Gastroesophageal sphincter (tissue), 4 donors: Measurements from ENCODE around the gene AREG. TPM values are rescaled to one million over a fixed set of nuclear protein-coding genes. Genes with fewer than 3 reads are reported as not detected.

Experiments
- ATAC-seq: fragments of 150-250 bp; one replicate; pipeline ENCODE4 v1.9.1; 2016; ENCODE audit warnings: mild to moderate bottlenecking, moderate library complexity
- H3K27ac ChIP-seq, 4 donors: fragments of 200-600 bp; sonication (generic) in 3 of 4; 1 replicate in 3 of 4; 2 replicates in 1 of 4; pipeline ENCODE4 v1.5.1; 2016 to 2019
- H3K27me3 ChIP-seq: fragments of 200-600 bp; sonication (generic); one replicate; pipeline ENCODE4 v1.5.1; 2019
- H3K36me3 ChIP-seq, 2 donors: fragments of 200-600 bp; sonication (generic); one replicate each; pipeline ENCODE4 v1.5.1; 2019; ENCODE audit warnings: control low read depth in 1 of 2
- H3K4me1 ChIP-seq, 3 donors: fragments of 200-600 bp; sonication (generic); 1 replicate in 2 of 3; 2 replicates in 1 of 3; pipeline ENCODE4 v1.5.1; 2016 to 2019; ENCODE audit warnings: control low read depth in 2 of 3
- H3K4me3 ChIP-seq, 2 donors: fragments of 200-600 bp; sonication (generic); one replicate each; pipeline ENCODE4 v1.5.1; 2019; ENCODE audit warnings: mild to moderate bottlenecking in 1 of 2, moderate library complexity in 1 of 2
- H3K9me3 ChIP-seq, 3 donors: fragments of 200-600 bp; sonication (generic); one replicate each; pipeline ENCODE4 v1.5.1; 2017 to 2019; ENCODE audit warnings: control low read depth in 2 of 3
- EP300 ChIP-seq: sonication (generic); formaldehyde crosslinking; IDR thresholded peaks from one replicate; pipeline ENCODE4 v1.6.1; 2017; ENCODE audit warnings: antibody characterized with exemption, mild to moderate bottlenecking
- POLR2A ChIP-seq, 2 donors: fragments of 450-650 bp; IDR thresholded peaks; one replicate each; pipeline ENCODE4 v1.6.1; 2017; ENCODE audit warnings: antibody characterized with exemption in 2 of 2, mild to moderate bottlenecking in 2 of 2, moderate library complexity in 1 of 2
- POLR2AphosphoS5 ChIP-seq: sonication (generic); formaldehyde crosslinking; IDR thresholded peaks from one replicate; pipeline ENCODE4 v1.6.1; 2017; ENCODE audit warnings: antibody characterized with exemption
- WGBS, 2 donors: methylation state at CpG; one replicate each; pipeline ENCODE4 v1.1.5; 2018; ENCODE audit warnings: low coverage in 1 of 2; 5-methylcytosine and 5-hydroxymethylcytosine counted together
- total RNA-seq, 4 donors: library from RNA; depleted of rRNA; stranded (reverse); fragments of >200 nt; gene quantifications; one replicate each; pipeline ENCODE4 v1.1.0, GENCODE V29; 2016
- TF ChIP-seq, protein P1 (sequence below), 4 experiments: fragments of 200-600 bp in 2 of 4; fragments of 450-650 bp in 2 of 4; sonication (generic) in 1 of 4; IDR thresholded peaks; one replicate each; pipeline ENCODE4 v1.5.1; 2017 to 2019; ENCODE audit warnings: antibody characterized with exemption in 4 of 4, mild to moderate bottlenecking in 2 of 4, moderate library complexity in 2 of 4

The AREG gene
- total RNA-seq, 4 donors from 2014 or later = 2.2 to 7.3 (median 3.4) TPM

DNA sequence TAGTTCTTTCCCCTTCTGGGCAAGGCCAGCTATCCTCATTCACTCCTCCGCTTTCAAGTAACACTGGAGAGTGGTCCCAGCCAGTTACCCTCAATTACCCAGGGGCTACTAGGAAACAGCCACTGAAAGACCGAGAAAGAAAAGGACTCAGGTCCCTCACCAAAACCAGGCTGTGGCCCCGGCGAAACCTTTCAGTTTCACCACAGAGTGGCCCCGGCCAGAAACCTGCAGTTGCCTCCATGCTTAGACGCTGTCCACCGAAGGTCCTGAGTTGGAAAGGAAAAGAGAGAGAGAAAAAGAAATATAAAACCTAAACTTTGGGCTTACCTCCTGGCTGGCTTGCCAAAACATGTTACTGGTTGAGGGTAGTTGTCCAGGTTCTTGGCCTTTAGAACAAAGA is 5.0 kb upstream of the AREG start:
- no peak for ATAC-seq
- WGBS, 2 donors = 90 to 93% methylated on average over 2 to 6 of the region's 7 CpGs

DNA sequence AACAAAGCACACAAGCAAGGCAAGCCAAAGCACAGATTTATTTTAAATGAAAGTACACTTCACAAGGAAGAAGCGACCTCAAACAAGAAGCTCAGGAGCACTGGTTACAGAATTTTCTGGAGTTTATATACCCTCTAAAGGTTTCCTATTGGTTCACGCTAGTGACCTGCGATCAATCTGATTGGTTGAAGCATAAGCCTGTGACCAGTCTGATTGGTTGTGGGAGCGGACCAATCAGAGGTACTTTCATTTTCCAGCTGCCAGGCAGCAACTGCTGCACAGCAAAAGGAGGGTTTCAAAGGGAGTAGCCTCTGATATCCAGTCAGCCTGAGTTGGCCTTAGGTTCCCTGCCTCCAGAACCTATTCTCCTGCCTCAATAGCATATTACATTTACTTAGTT is 4.6 kb upstream of the AREG start:
- no peaks in the 10 kb centered on the region for H3K36me3 ChIP-seq
- H3K9me3 ChIP-seq = no peaks in the 10 kb centered on the region
- no peaks in the 10 kb centered on the region for H3K27me3 ChIP-seq
- H3K4me3 ChIP-seq = no peak overlapping the region
- no peak overlapping the region for H3K27ac ChIP-seq
- no peak for ATAC-seq
- TF ChIP-seq POLR2AphosphoS5 (no peak), EP300 (no peak), POLR2A (IDR thresholded peaks at IDR 0.05) (no peak)
- TF ChIP-seq, protein P1, sequence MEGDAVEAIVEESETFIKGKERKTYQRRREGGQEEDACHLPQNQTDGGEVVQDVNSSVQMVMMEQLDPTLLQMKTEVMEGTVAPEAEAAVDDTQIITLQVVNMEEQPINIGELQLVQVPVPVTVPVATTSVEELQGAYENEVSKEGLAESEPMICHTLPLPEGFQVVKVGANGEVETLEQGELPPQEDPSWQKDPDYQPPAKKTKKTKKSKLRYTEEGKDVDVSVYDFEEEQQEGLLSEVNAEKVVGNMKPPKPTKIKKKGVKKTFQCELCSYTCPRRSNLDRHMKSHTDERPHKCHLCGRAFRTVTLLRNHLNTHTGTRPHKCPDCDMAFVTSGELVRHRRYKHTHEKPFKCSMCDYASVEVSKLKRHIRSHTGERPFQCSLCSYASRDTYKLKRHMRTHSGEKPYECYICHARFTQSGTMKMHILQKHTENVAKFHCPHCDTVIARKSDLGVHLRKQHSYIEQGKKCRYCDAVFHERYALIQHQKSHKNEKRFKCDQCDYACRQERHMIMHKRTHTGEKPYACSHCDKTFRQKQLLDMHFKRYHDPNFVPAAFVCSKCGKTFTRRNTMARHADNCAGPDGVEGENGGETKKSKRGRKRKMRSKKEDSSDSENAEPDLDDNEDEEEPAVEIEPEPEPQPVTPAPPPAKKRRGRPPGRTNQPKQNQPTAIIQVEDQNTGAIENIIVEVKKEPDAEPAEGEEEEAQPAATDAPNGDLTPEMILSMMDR (IDR thresholded peaks at IDR 0.05) = no peak
- H3K4me1 ChIP-seq = no peaks in the 10 kb centered on the region
- 96% methylated on average over 4 of the region's 4 CpGs; no CpG with 5 or more reads in 1 of the 2 donors for WGBS, 2 donors

More for the DNA sequence above, 5.0 kb upstream of the AREG start:
- Histone ChIP-seq H3K27ac (no peak overlapping the region), H3K4me1 (no peaks in the 10 kb centered on the region), H3K27me3 (no peaks in the 10 kb centered on the region), H3K9me3 (no peaks in the 10 kb centered on the region), H3K4me3 (no peak overlapping the region), H3K36me3 (no peaks in the 10 kb centered on the region)
- TF ChIP-seq POLR2AphosphoS5 = no peak
- TF ChIP-seq EP300 = no peak
- TF ChIP-seq POLR2A (IDR thresholded peaks at IDR 0.05) = no peak
- TF ChIP-seq, protein P1 (IDR thresholded peaks at IDR 0.05) = no peak

DNA sequence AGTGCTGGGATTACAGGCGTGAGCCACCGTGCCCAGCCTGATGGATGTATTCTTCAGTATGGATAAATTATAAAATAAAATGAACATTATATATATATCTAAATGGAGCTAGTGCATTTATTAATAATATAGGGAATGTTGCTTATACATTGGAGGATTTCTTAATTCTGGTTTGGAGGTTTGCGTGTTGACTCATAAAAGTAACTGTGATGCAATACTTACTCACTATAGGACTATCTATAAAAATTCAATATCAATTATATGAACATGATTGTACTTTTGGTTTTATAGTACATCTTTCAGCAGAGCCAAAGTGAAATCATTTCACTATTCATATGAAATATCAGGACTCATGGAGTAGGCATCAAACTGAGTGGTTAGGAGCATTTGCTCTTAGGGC is 3.2 kb upstream of the AREG start:
- H3K9me3 ChIP-seq = no peaks in the 10 kb centered on the region
- WGBS, 2 donors = 93 to 100% methylated on average over 1 to 2 of the region's 3 CpGs
- peaks cover 0 to 6% (median 0%) of the 10 kb centered on the region in 3 donors for H3K4me1 ChIP-seq
- TF ChIP-seq EP300 = no peak
- no peak for TF ChIP-seq POLR2AphosphoS5
- TF ChIP-seq, protein P1 (IDR thresholded peaks at IDR 0.05) = no peak
- no peak for TF ChIP-seq POLR2A (IDR thresholded peaks at IDR 0.05)
- H3K36me3 ChIP-seq = no peaks in the 10 kb centered on the region
- no peaks in the 10 kb centered on the region for H3K27me3 ChIP-seq
- no peak overlapping the region for H3K4me3 ChIP-seq
- H3K27ac ChIP-seq = no peak overlapping the region
- no peak for ATAC-seq

DNA sequence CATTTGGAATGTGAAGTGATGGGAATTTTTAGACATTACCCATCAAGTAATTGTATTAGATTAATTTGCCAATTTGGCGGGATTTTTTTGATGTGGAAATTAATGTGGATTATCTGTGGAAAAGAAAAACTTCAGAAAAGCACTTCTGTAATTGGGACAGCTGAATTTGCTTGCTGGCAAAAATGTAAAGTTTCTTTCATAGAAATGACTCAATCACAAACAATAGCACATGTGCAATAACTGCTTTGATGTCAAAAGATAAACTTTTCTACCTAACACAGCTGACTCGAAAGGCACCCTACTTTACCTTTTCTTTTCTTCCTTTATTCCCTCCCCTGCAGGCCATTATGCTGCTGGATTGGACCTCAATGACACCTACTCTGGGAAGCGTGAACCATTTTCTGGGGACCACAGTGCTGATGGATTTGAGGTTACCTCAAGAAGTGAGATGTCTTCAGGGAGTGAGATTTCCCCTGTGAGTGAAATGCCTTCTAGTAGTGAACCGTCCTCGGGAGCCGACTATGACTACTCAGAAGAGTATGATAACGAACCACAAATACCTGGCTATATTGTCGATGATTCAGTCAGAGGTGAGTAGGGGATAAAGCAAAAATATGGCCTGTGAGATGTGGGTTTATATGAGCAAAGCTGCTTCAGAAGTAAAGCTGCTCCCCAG is 1.4 kb downstream of the AREG start:
- Histone ChIP-seq H3K4me1 (peaks cover 0 to 12% (median 0%) of the 10 kb centered on the region in 3 donors), H3K36me3 (no peaks in the 10 kb centered on the region), H3K4me3 (no peak overlapping the region), H3K9me3 (no peaks in the 10 kb centered on the region), H3K27me3 (no peaks in the 10 kb centered on the region), H3K27ac (peak overlapping the region in 1 of 4 donors; percentile 89)
- no peak for ATAC-seq
- WGBS, 2 donors = 70 to 97% methylated on average over 6 to 8 of the region's 8 CpGs
- TF ChIP-seq POLR2AphosphoS5 (no peak), EP300 (no peak), POLR2A (IDR thresholded peaks at IDR 0.05) (no peak)
- TF ChIP-seq, protein P1 (IDR thresholded peaks at IDR 0.05) = no peak

DNA sequence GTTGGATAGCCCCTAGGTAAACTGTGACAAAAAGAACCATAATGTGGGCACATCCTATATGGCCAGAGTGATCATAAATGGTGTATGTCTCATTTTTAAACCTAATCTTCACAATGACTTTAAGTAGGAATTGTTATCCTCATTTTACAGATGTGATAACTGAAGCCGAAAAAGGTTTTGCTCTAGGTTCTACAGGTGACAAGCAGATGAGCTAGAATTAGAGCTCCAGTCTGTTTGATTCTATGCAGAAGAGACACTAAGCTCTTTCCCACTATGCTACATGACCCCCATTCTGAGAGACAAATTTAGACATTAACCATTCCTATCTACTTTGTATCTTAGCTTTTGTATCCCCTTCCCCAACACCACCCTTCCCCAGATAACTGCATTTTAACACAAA is 2.0 kb downstream of the AREG start:
- ATAC-seq = no peak
- WGBS, 2 donors = 100% methylated on average over 1 of the region's 1 CpG
- Histone ChIP-seq H3K27me3 (no peaks in the 10 kb centered on the region), H3K4me1 (peaks cover 0 to 12% (median 0%) of the 10 kb centered on the region in 3 donors), H3K9me3 (no peaks in the 10 kb centered on the region), H3K36me3 (no peaks in the 10 kb centered on the region), H3K4me3 (no peak overlapping the region), H3K27ac (no peak overlapping the region)
- TF ChIP-seq, protein P1 (IDR thresholded peaks at IDR 0.05) = no peak
- no peak for TF ChIP-seq POLR2A (IDR thresholded peaks at IDR 0.05)
- no peak for TF ChIP-seq EP300
